ENCODE measurements around the gene EXOSC10.
"Not testable (repeated sequence)": the region's sequence is repeated elsewhere in the genome, so short reads cannot be mapped to it uniquely, and the experiment has no call there.

The EXOSC10 gene

GRCh38 chr1:11024154-11024873, 75.4 kb downstream of the EXOSC10 start:
- peaks cover 10 to 31% of the 10 kb centered on the region in 2 donors for H3K4me1 Mint-ChIP-seq (ENCODE audit: low read depth in 2 of 2)
- DNase-seq = no peak
- no peak overlapping the region for H3K4me3 Mint-ChIP-seq
- peaks cover 81% of the 10 kb centered on the region for H3K36me3 Mint-ChIP-seq (ENCODE audit: insufficient read depth)
- ATAC-seq (replicated peaks) = no peak
- H3K27me3 Mint-ChIP-seq = no peaks in the 10 kb centered on the region
- H3K27ac Mint-ChIP-seq = no peak overlapping the region
- no peaks in the 10 kb centered on the region for H3K9me3 Mint-ChIP-seq

- peaks cover 81% of the 10 kb centered on the region for H3K36me3 Mint-ChIP-seq (ENCODE audit: insufficient read depth)
- no peaks in the 10 kb centered on the region for H3K9me3 Mint-ChIP-seq
- no peak overlapping the region for H3K4me3 Mint-ChIP-seq
- H3K27me3 Mint-ChIP-seq = no peaks in the 10 kb centered on the region
- DNase-seq (no peak), ATAC-seq (replicated peaks) (no peak)
- H3K27ac Mint-ChIP-seq = peak overlapping the region in 1 of 2 donors; percentile 65
- H3K4me1 Mint-ChIP-seq (ENCODE audit: low read depth in 2 of 2) = peaks cover 10 to 36% of the 10 kb centered on the region in 2 donors
These were observed 76.5 kb downstream of the EXOSC10 start for GRCh38 chr1:11023201-11023600.

- Mint-ChIP-seq H3K27ac (no peak overlapping the region), H3K4me1 (ENCODE audit: low read depth in 2 of 2) (peaks cover 16 to 42% of the 10 kb centered on the region in 2 donors), H3K4me3 (no peak overlapping the region), H3K36me3 (ENCODE audit: insufficient read depth) (peaks cover 98% of the 10 kb centered on the region), H3K9me3 (no peaks in the 10 kb centered on the region), H3K27me3 (no peaks in the 10 kb centered on the region)
- ATAC-seq (replicated peaks) (no peak), DNase-seq (no peak)
These were observed 79.7 kb downstream of the EXOSC10 start for GRCh38 chr1:11019971-11020370.

- H3K9me3 Mint-ChIP-seq; H3K27me3 Mint-ChIP-seq; ATAC-seq (replicated peaks); DNase-seq; H3K4me3 Mint-ChIP-seq; H3K27ac Mint-ChIP-seq: not testable (repeated sequence)
- Mint-ChIP-seq H3K36me3 (ENCODE audit: insufficient read depth) (peaks cover 100% of the 10 kb centered on the region), H3K4me1 (ENCODE audit: low read depth in 2 of 2) (peaks cover 21 to 42% of the 10 kb centered on the region in 2 donors)
These were observed 80.3 kb downstream of the EXOSC10 start for GRCh38 chr1:11019358-11019757.

Measured in effector memory CD8-positive, alpha-beta T cell (primary cell).